ENCODE results near the gene CLCNKB. TPM values are rescaled to one million over a fixed set of nuclear protein-coding genes. Genes with fewer than 3 reads are reported as not detected.
"Not testable (repeated sequence)": the region's sequence is repeated elsewhere in the genome, so short reads cannot be mapped to it uniquely, and the experiment has no call there.

Gene CLCNKB
- total RNA-seq (1 to 10 TPM in 1 of 2 donors, under 1 TPM in 1; 0.40 to 1.9 TPM), polyA plus RNA-seq (ENCODE audit: insufficient read length in 2 of 2) (1 to 10 TPM; 1.1 to 1.3 TPM)
- long read RNA-seq, donor 1, result 0 reads
- long read RNA-seq, donor 2, result 0 reads
- long read RNA-seq, donor 3, result 0 reads
- long read RNA-seq, donor 4, partial matches to known transcripts, result 0 of 1 reads
- long read RNA-seq, donor 4, other reads (novel, unspliced or antisense), result 0 of 1 reads

DNA sequence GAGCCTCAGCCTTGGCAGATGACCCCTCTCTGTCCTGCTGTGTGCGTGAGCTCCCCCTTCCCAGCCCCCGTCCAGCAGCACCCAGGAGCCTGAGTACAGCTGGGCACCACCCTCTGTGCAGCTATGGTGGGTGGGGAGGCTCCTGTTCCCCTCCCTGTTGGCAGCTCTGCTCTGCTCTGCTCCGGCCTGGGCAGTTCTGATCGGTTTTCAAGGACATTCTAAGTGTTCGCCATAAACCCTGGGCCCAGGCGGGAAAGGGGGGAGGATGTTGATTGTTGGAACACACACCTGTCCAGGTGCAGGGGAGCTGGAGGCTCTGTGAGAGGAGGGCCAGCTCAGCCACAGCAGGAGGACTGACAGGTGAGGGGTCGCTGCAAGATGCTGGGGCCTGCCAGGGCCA is at the start of gene CLCNKB:
TSS of gene CLCNKB (plus strand) at position 262 of the 400 bp plus-strand sequence. CDS start 711 bp downstream, outside the sequence.
- no peak within 1 kb of the TSS for H3K4me3 ChIP-seq (ENCODE audit: low read depth, low read length)
- H3K27ac ChIP-seq (ENCODE audit: low read depth, low read length), result no peak within 1 kb of the TSS
- WGBS (ENCODE audit: insufficient coverage), result 75% methylated on average over 6 of the region's 7 CpGs
- no peaks in the 10 kb centered on the region for H3K27me3 ChIP-seq (ENCODE audit: control insufficient read depth, insufficient read depth, low read length)
- H3K9me3 ChIP-seq (ENCODE audit: control insufficient read depth, insufficient read depth, low read length), result no peaks in the 10 kb centered on the region
- no peak for DNase-seq (ENCODE audit: low read depth in 4 of 6, low spot score in 6 of 6)
- peaks cover 6% of the 10 kb centered on the region for H3K4me1 ChIP-seq (ENCODE audit: control insufficient read depth, insufficient read depth, low read length)
- no peaks in the 10 kb centered on the region for H3K36me3 ChIP-seq (ENCODE audit: control insufficient read depth, insufficient read depth, low read length)

- Histone ChIP-seq H3K27me3 (ENCODE audit: control insufficient read depth, insufficient read depth, low read length) (no peaks in the 10 kb centered on the region), H3K36me3 (ENCODE audit: control insufficient read depth, insufficient read depth, low read length) (no peaks in the 10 kb centered on the region), H3K4me3 (ENCODE audit: low read depth, low read length) (no peak overlapping the region), H3K4me1 (ENCODE audit: control insufficient read depth, insufficient read depth, low read length) (no peaks in the 10 kb centered on the region), H3K27ac (ENCODE audit: low read depth, low read length) (no peak overlapping the region), H3K9me3 (ENCODE audit: control insufficient read depth, insufficient read depth, low read length) (no peaks in the 10 kb centered on the region)
- WGBS (ENCODE audit: insufficient coverage), result 93% methylated on average over 10 of the region's 10 CpGs
- DNase-seq (ENCODE audit: low read depth in 4 of 6, low spot score in 6 of 6), result no peak
Measured at GRCh38 chr1:15994081-15994480, 49.5 kb upstream of the CLCNKB start.

DNA sequence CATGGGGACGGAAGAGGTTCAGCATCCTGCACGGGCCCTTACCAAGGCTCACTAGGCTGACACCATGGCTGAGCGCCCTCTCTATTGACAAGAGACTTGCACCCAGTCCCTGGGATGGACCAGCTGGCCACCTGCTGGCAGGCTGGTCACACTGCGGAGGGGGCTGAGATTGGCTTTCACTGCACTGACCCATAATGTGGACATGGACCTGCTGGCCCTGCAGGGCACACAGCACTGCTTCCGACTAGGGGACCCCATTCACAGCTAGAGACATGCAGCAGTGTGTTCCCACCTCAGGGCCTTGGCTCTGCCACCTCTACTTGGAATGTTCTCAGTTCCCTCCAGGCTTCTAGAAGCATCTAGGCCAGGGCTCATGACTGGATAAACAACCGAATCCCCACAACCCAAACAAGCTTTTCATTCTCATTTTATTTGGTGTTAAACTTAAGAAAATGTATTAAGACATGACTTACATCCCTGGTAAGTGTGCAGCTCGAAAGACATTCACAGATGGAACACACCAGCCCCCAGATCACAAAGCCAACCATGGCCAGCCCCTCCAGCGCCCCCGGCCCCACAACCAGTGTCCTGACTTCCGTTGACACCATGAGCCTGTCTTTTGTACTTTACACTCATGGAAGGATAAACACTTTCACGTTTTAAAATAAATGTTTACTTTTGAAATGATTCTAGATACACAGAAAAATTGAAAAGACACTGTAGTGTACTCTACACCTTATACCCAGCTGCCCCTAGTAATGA is 48.8 kb upstream of the CLCNKB start:
- Histone ChIP-seq H3K36me3 (ENCODE audit: control insufficient read depth, insufficient read depth, low read length) (no peaks in the 10 kb centered on the region), H3K4me1 (ENCODE audit: control insufficient read depth, insufficient read depth, low read length) (no peaks in the 10 kb centered on the region), H3K4me3 (ENCODE audit: low read depth, low read length) (no peak overlapping the region), H3K9me3 (ENCODE audit: control insufficient read depth, insufficient read depth, low read length) (no peaks in the 10 kb centered on the region), H3K27ac (ENCODE audit: low read depth, low read length) (no peak overlapping the region), H3K27me3 (ENCODE audit: control insufficient read depth, insufficient read depth, low read length) (no peaks in the 10 kb centered on the region)
- 82% methylated on average over 8 of the region's 11 CpGs for WGBS (ENCODE audit: insufficient coverage)
- DNase-seq (ENCODE audit: low read depth in 4 of 6, low spot score in 6 of 6), result peak in 2 of 6 donors; percentile 24 to 47

DNA sequence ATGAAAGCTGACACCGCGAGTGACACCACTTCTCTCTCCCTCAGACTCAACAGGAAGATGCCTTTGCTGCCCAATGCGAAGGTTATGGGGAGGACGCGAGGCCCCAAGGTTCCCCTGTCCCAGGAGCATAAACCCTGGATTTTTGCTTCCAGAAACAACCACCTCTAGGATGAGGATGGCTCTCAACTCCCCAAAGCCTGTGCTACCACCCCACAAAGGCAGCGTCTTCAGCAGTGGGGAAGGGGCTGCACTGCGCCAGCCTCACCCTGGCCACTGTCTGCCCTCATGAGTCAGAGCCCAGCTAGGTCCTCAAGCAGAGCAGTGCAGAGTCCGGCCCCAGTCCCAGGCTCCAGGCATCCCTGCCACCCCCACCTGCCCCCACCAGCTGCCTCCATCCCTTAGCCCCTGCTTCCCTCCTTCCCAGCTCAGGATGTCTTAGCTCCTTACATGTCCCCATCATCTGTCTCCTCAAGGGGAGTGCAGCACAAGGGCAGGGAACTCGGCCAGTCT is 46.5 kb upstream of the CLCNKB start:
- Histone ChIP-seq H3K36me3 (ENCODE audit: control insufficient read depth, insufficient read depth, low read length) (no peaks in the 10 kb centered on the region), H3K27me3 (ENCODE audit: control insufficient read depth, insufficient read depth, low read length) (no peaks in the 10 kb centered on the region), H3K4me3 (ENCODE audit: low read depth, low read length) (no peak overlapping the region), H3K9me3 (ENCODE audit: control insufficient read depth, insufficient read depth, low read length) (no peaks in the 10 kb centered on the region), H3K4me1 (ENCODE audit: control insufficient read depth, insufficient read depth, low read length) (no peaks in the 10 kb centered on the region), H3K27ac (ENCODE audit: low read depth, low read length) (no peak overlapping the region)
- no peak for DNase-seq (ENCODE audit: low read depth in 4 of 6, low spot score in 6 of 6)
- 88% methylated on average over 6 of the region's 9 CpGs for WGBS (ENCODE audit: insufficient coverage)

DNA sequence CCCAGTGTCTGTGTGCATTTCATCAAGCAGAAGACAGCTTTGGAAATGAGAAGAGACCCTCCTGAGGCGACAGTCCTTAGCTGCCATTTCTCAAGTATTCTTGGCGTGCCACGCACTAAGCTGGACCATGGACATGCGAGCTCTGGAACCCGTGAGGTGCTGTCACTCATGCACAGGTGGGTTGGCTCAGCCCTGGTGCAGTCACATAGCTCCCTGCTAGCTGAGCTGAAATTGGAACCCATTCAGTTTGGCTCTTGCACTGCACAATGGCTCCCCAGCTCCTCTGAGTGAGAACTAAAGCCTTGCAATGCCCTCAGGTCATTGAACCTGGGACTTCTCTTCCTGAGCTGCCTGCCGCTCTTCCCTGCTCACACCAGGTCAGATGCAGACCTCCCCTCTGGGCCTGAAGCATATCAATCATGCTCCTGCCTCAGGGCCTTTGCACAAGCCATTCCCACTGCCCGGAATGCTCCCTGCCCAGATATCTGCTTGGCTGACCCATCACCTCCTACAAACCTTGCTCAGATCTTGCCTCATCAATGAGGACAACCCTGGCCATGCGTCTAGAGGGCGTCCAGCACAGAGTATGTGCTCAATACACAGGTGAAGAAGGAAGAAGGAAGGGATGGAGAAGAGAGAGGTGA is 45.8 kb upstream of the CLCNKB start:
- no peaks in the 10 kb centered on the region for H3K4me1 ChIP-seq (ENCODE audit: control insufficient read depth, insufficient read depth, low read length)
- H3K9me3 ChIP-seq (ENCODE audit: control insufficient read depth, insufficient read depth, low read length), result no peaks in the 10 kb centered on the region
- no peak overlapping the region for H3K4me3 ChIP-seq (ENCODE audit: low read depth, low read length)
- no peak overlapping the region for H3K27ac ChIP-seq (ENCODE audit: low read depth, low read length)
- no peaks in the 10 kb centered on the region for H3K27me3 ChIP-seq (ENCODE audit: control insufficient read depth, insufficient read depth, low read length)
- no peak for DNase-seq (ENCODE audit: low read depth in 4 of 6, low spot score in 6 of 6)
- whole genome bisulfite sequencing (ENCODE audit: insufficient coverage), result 84% methylated on average over 9 of the region's 9 CpGs
- no peaks in the 10 kb centered on the region for H3K36me3 ChIP-seq (ENCODE audit: control insufficient read depth, insufficient read depth, low read length)

- Histone ChIP-seq H3K36me3 (ENCODE audit: control insufficient read depth, insufficient read depth, low read length) (no peaks in the 10 kb centered on the region), H3K9me3 (ENCODE audit: control insufficient read depth, insufficient read depth, low read length) (no peaks in the 10 kb centered on the region), H3K27ac (ENCODE audit: low read depth, low read length) (no peak overlapping the region), H3K4me3 (ENCODE audit: low read depth, low read length) (no peak overlapping the region), H3K4me1 (ENCODE audit: control insufficient read depth, insufficient read depth, low read length) (no peaks in the 10 kb centered on the region), H3K27me3 (ENCODE audit: control insufficient read depth, insufficient read depth, low read length) (no peaks in the 10 kb centered on the region)
- 95% methylated on average over 11 of the region's 11 CpGs for WGBS (ENCODE audit: insufficient coverage)
- no peak for DNase-seq (ENCODE audit: low read depth in 4 of 6, low spot score in 6 of 6)
Measured at GRCh38 chr1:15998929-15999328, 44.7 kb upstream of the CLCNKB start.

- not testable (repeated sequence) for H3K27ac ChIP-seq (ENCODE audit: low read depth, low read length); H3K36me3 ChIP-seq (ENCODE audit: control insufficient read depth, insufficient read depth, low read length); H3K4me1 ChIP-seq (ENCODE audit: control insufficient read depth, insufficient read depth, low read length); H3K9me3 ChIP-seq (ENCODE audit: control insufficient read depth, insufficient read depth, low read length); H3K27me3 ChIP-seq (ENCODE audit: control insufficient read depth, insufficient read depth, low read length); H3K4me3 ChIP-seq (ENCODE audit: low read depth, low read length); DNase-seq (ENCODE audit: low read depth in 4 of 6, low spot score in 6 of 6)
- 95% methylated on average over 8 of the region's 10 CpGs for WGBS (ENCODE audit: insufficient coverage)
Measured at GRCh38 chr1:16001274-16001673, 42.3 kb upstream of the CLCNKB start.

DNA sequence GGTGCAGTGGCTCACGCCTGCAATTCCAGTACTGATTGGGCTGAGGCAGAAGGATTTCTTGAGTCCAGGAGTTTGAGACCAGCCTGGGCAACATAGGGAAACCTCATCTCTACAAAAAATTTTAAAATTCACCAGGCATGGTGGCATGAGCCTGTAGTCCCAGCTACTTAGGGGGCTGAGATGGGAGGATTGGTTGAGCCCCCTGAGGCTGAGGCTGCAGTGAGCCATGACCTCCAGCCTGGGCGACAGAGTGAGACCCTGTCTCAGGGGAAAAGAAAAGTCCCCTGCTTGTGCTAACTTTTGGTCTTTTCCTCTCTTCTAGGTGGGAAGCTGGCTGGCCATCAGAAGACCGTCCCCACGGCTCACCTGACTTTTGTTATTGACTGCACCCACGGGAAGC is 38.0 kb upstream of the CLCNKB start:
- H3K9me3 ChIP-seq (ENCODE audit: control insufficient read depth, insufficient read depth, low read length), result no peaks in the 10 kb centered on the region
- H3K4me1 ChIP-seq (ENCODE audit: control insufficient read depth, insufficient read depth, low read length), result peaks cover 3% of the 10 kb centered on the region
- DNase-seq (ENCODE audit: low read depth in 4 of 6, low spot score in 6 of 6), result no peak
- H3K36me3 ChIP-seq (ENCODE audit: control insufficient read depth, insufficient read depth, low read length), result peaks cover 2% of the 10 kb centered on the region
- H3K4me3 ChIP-seq (ENCODE audit: low read depth, low read length), result no peak overlapping the region
- no peaks in the 10 kb centered on the region for H3K27me3 ChIP-seq (ENCODE audit: control insufficient read depth, insufficient read depth, low read length)
- WGBS (ENCODE audit: insufficient coverage), result 76% methylated on average over 3 of the region's 5 CpGs
- H3K27ac ChIP-seq (ENCODE audit: low read depth, low read length), result no peak overlapping the region

DNA sequence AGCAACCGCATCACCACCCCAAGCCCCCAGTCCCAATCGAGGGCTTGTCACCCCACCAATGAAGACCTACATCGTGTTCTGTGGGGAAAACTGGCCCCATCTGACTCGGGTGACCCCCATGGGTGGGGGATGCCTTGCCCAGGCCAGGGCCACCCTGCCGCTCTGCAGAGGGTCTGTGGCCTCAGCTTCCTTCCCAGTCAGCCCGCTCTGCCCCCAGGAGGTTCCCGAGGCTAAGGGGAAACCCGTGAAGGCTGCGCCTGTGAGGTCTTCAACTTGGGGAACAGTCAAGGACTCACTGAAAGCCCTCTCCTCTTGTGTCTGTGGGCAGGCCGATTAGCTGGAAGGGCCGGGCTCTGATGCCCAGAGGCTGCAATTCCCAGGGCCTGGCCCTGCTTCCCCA is 37.6 kb upstream of the CLCNKB start:
- WGBS (ENCODE audit: insufficient coverage), result 75% methylated on average over 11 of the region's 11 CpGs
- Histone ChIP-seq H3K4me1 (ENCODE audit: control insufficient read depth, insufficient read depth, low read length) (peaks cover 3% of the 10 kb centered on the region), H3K27ac (ENCODE audit: low read depth, low read length) (no peak overlapping the region), H3K36me3 (ENCODE audit: control insufficient read depth, insufficient read depth, low read length) (peaks cover 2% of the 10 kb centered on the region), H3K27me3 (ENCODE audit: control insufficient read depth, insufficient read depth, low read length) (no peaks in the 10 kb centered on the region), H3K4me3 (ENCODE audit: low read depth, low read length) (no peak overlapping the region), H3K9me3 (ENCODE audit: control insufficient read depth, insufficient read depth, low read length) (no peaks in the 10 kb centered on the region)
- DNase-seq (ENCODE audit: low read depth in 4 of 6, low spot score in 6 of 6), result no peak

Data from spinal cord (tissue), 10 donors.